Hepatic stellate cell (primary cell): Measurements from ENCODE around the gene TRIM5.
A peak's percentile ranks its signal among the peaks of the same experiment; 100 is the strongest.

Experiments
- DNase-seq: peaks from one replicate; pipeline ENCODE4 v3.0.0; 2011; ENCODE audit warnings: low spot score

The TRIM5 gene

GRCh38 chr11:5624489-5625279 is 60.2 kb downstream of the TRIM5 start, which contains the start of gene TRIM34:
Gene TRIM34, plus strand, starts transcription at chr11:5625001. Its CDS starts 7,331 bp downstream, at chr11:5632332.
- peak; percentile 89 for DNase-seq

DNA sequence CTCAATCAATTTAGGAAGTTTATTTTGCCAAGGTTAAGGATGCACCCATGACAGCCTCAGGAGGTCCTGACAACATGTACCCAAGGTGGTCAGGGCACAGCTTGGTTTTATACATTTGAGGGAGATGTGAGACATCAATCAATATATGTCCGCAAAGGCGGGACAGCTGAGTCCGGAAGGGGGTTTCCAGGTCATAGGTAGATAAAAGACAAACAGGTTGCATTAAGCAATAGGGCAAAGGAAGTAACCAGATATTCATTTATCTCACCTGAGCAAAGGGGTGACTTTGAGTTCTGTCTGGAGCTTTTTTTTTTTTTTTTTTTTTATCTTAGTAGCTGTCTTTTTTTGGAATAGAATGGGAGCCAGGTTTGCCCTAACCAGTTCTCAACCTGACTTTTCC is 62.1 kb downstream of the TRIM5 start:
- no peak for DNase-seq

DNA sequence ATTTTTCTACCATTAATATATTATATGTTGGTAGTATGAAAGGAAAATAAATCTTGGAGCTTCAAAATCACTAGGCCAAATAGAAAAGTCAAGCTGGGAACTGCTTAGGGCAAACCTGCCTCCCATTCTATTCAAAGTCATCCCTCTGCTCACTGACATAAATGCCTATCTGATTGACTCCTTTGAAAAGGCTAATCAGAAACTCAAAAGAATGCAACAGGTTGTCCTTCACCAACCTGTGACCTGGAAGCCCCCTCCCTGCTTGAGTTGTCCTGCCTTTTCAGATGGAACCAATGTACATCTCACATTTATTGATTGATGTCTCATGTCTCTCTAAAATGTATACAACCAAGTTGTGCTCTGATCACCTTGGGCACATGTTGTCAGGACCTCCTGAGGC is 63.3 kb downstream of the TRIM5 start:
- DNase-seq = no peak

- DNase-seq = peak; percentile 87
These were observed 64.0 kb downstream of the TRIM5 start for GRCh38 chr11:5620651-5621521.

GRCh38 chr11:5618807-5619206 is 66.1 kb downstream of the TRIM5 start:
- peak; percentile 60 for DNase-seq
